ENCODE measurements around the gene BROX.
"Not testable (repeated sequence)": the region's sequence is repeated elsewhere in the genome, so short reads cannot be mapped to it uniquely, and the experiment has no call there.

The BROX gene

GRCh38 chr1:222749927-222750326, 37.6 kb downstream of the BROX start:
- TF ChIP-seq CTCF (IDR thresholded peaks at IDR 0.05; ENCODE audit: insufficient read depth, missing control alignments), result no peak
- FAIRE-seq (no peak), DNase-seq (ENCODE audit: insufficient read length, low spot score) (no peak)

- DNase-seq (ENCODE audit: insufficient read length, low spot score) (no peak), FAIRE-seq (no peak)
- TF ChIP-seq CTCF (IDR thresholded peaks at IDR 0.05; ENCODE audit: insufficient read depth, missing control alignments), result no peak
Measured at GRCh38 chr1:222750651-222751050, 38.3 kb downstream of the BROX start.

GRCh38 chr1:222751255-222751654, 38.9 kb downstream of the BROX start:
- no peak for TF ChIP-seq CTCF (IDR thresholded peaks at IDR 0.05; ENCODE audit: insufficient read depth, missing control alignments)
- DNase-seq (ENCODE audit: insufficient read length, low spot score), result no peak
- FAIRE-seq, result no peak

- no peak for FAIRE-seq
Measured at GRCh38 chr1:222754366-222755139, 42.2 kb downstream of the BROX start.

GRCh38 chr1:222757646-222758268, 45.4 kb downstream of the BROX start:
- no peak for TF ChIP-seq CTCF (IDR thresholded peaks at IDR 0.05; ENCODE audit: insufficient read depth, missing control alignments)
- no peak for DNase-seq (ENCODE audit: insufficient read length, low spot score)
- FAIRE-seq, result no peak

More at GRCh38 chr1:222754366-222755139, 42.2 kb downstream of the BROX start:
- DNase-seq (ENCODE audit: insufficient read length, low spot score), result no peak
- no peak for TF ChIP-seq CTCF (IDR thresholded peaks at IDR 0.05; ENCODE audit: insufficient read depth, missing control alignments)

- TF ChIP-seq CTCF (IDR thresholded peaks at IDR 0.05; ENCODE audit: insufficient read depth, missing control alignments), result no peak
- no peak for DNase-seq (ENCODE audit: insufficient read length, low spot score)
- no peak for FAIRE-seq
Measured at GRCh38 chr1:222759451-222760035, 47.2 kb downstream of the BROX start.

GRCh38 chr1:222761083-222761482, 48.7 kb downstream of the BROX start:
- FAIRE-seq (no peak), DNase-seq (ENCODE audit: insufficient read length, low spot score) (no peak)
- no peak for TF ChIP-seq CTCF (IDR thresholded peaks at IDR 0.05; ENCODE audit: insufficient read depth, missing control alignments)

GRCh38 chr1:222762178-222762577, 49.8 kb downstream of the BROX start:
- FAIRE-seq; DNase-seq (ENCODE audit: insufficient read length, low spot score): not testable (repeated sequence)

Data from D721Med (cell line).